H1 (cell line): Measurements from ENCODE around the gene ZNF69. TPM values are rescaled to one million over a fixed set of nuclear protein-coding genes. Genes with fewer than 3 reads are reported as not detected.

Experiments used
- CTCF ChIA-PET: fragments of 300-600 bp; sonication (Branson Sonifier 250); formaldehyde crosslinking; loops from one replicate; lab custom pipeline; 2021; ENCODE audit not compliant: partially characterized antibody; lab: Charles Lee
- POLR2A ChIA-PET: fragments of 300-600 bp; sonication (Branson Sonifier 250); formaldehyde crosslinking; loops from one replicate; lab custom pipeline; 2021; ENCODE audit warnings: inconsistent platforms; ENCODE audit not compliant: partially characterized antibody; lab: Charles Lee
- DNase-seq, 2 experiments: peaks; one replicate each; pipeline versions ENCODE4 v3.0.0 to v3.0.0-alpha.2; 2010 to 2022; ENCODE audit warnings: low spot score in 2 of 2, low read depth in 1 of 2, mixed read lengths in 1 of 2
- FAIRE-seq: peaks from 2 replicates; lab custom pipeline; 2011; peaks lifted over from hg19 to GRCh38; lab: Jason Lieb, UNC
- H2AFZ ChIP-seq: 2 replicates; pipeline ENCODE4 v1.8.1; 2012; ENCODE audit warnings: low read length, inconsistent platforms
- H2AK5ac ChIP-seq: 2 replicates; pipeline ENCODE4 v1.6.1; 2013; ENCODE audit warnings: low read depth, low read length
- H2BK120ac ChIP-seq: replicated peaks from 2 replicates; pipeline ENCODE3; 2013; ENCODE audit warnings: low read depth, low read length, inconsistent platforms
- H2BK12ac ChIP-seq: 2 replicates; pipeline ENCODE4 v1.6.1; 2013; ENCODE audit warnings: low read depth, low read length
- H2BK15ac ChIP-seq: 2 replicates; pipeline ENCODE4 v1.6.1; 2013; ENCODE audit warnings: low read length
- H2BK20ac ChIP-seq: 2 replicates; pipeline ENCODE4 v1.6.1; 2013; ENCODE audit warnings: low read length
- H2BK5ac ChIP-seq: 2 replicates; pipeline ENCODE4 v1.6.1; 2013; ENCODE audit warnings: low read depth, low read length
- H3K14ac ChIP-seq: 2 replicates; pipeline ENCODE4 v1.6.1; 2013; ENCODE audit warnings: inconsistent platforms; ENCODE audit not compliant: insufficient read length
- H3K18ac ChIP-seq: 2 replicates; pipeline ENCODE4 v1.6.1; 2013; ENCODE audit warnings: low read length; ENCODE audit errors: extremely low read depth
- H3K23ac ChIP-seq: 2 replicates; pipeline ENCODE4 v1.6.1; 2013; ENCODE audit warnings: inconsistent platforms; ENCODE audit not compliant: insufficient read length
- H3K23me2 ChIP-seq: 2 replicates; pipeline ENCODE4 v1.6.1; 2013; ENCODE audit warnings: low read depth, low read length
- H3K27ac ChIP-seq: 2 replicates; pipeline ENCODE4 v1.6.1; 2011; ENCODE audit warnings: low read depth, low read length, inconsistent platforms
- H3K27me3 ChIP-seq, 4 experiments: replicated peaks in 1 of 4; 1 replicate in 1 of 4; 2 replicates in 3 of 4; pipeline versions ENCODE4 v1.6.1 to v1.8.1; 2011 to 2013; ENCODE audit warnings: low read length in 3 of 4, mild to moderate bottlenecking in 3 of 4, inconsistent platforms in 2 of 4, mixed read lengths in 2 of 4, moderate library complexity in 1 of 4; ENCODE audit not compliant: control insufficient read depth in 3 of 4, insufficient read depth in 3 of 4; ENCODE audit errors: extremely low read depth in 1 of 4
- H3K36me3 ChIP-seq, 4 experiments: 2 replicates each; pipeline versions ENCODE4 v1.6.1 to v1.8.1; 2011 to 2013; ENCODE audit warnings: mild to moderate bottlenecking in 4 of 4, low read length in 3 of 4, moderate library complexity in 2 of 4, control low read depth in 1 of 4, inconsistent platforms in 1 of 4; ENCODE audit not compliant: insufficient read depth in 4 of 4, control insufficient read depth in 2 of 4
- H3K4ac ChIP-seq: replicated peaks from 2 replicates; pipeline ENCODE3; 2013; ENCODE audit warnings: low read length, low read depth, mixed read lengths, inconsistent platforms; ENCODE audit not compliant: insufficient read length
- H3K4me1 ChIP-seq, 4 experiments: replicated peaks in 1 of 4; 1 replicate in 1 of 4; 2 replicates in 3 of 4; pipeline versions ENCODE4 v1.6.1 to v1.8.1; 2011 to 2013; ENCODE audit warnings: low read length in 3 of 4, inconsistent platforms in 2 of 4, mixed read lengths in 1 of 4; ENCODE audit not compliant: insufficient read depth in 4 of 4, control insufficient read depth in 3 of 4
- H3K4me2 ChIP-seq, 2 experiments: 2 replicates each; pipeline versions ENCODE4 v1.6.1 to v1.8.1; 2011 to 2013; ENCODE audit warnings: low read depth in 2 of 2, low read length in 2 of 2, control low read depth in 1 of 2, inconsistent platforms in 1 of 2, mild to moderate bottlenecking in 1 of 2; ENCODE audit not compliant: insufficient read depth in 1 of 2
- H3K4me3 ChIP-seq, 4 experiments: fragments of 200-600, 300-600 bp in 1 of 4; sonication (generic), shearing (Covaris generic), sonication (Bioruptor Twin) in 1 of 4; 2 replicates each; pipeline versions ENCODE4 v1.5.1 to v1.8.1; 2011 to 2016; ENCODE audit warnings: low read length in 4 of 4, low read depth in 3 of 4, control low read depth in 2 of 4, inconsistent platforms in 2 of 4, mild to moderate bottlenecking in 2 of 4, mixed read lengths in 1 of 4, moderate library complexity in 1 of 4; ENCODE audit not compliant: insufficient read depth in 2 of 4; ENCODE audit errors: extremely low read depth in 1 of 4
- H3K56ac ChIP-seq: replicated peaks from 2 replicates; pipeline ENCODE3; 2013; ENCODE audit warnings: low read depth, mild to moderate bottlenecking, mixed read lengths, low read length, inconsistent platforms; ENCODE audit not compliant: insufficient read length
- H3K79me1 ChIP-seq: 2 replicates; pipeline ENCODE4 v1.6.1; 2013; ENCODE audit warnings: low read depth, low read length, control low read depth
- H3K79me2 ChIP-seq, 2 experiments: 2 replicates each; pipeline versions ENCODE4 v1.6.1 to v1.8.1; 2012 to 2013; ENCODE audit warnings: low read length in 2 of 2, mild to moderate bottlenecking in 2 of 2, inconsistent platforms in 1 of 2; ENCODE audit not compliant: insufficient read depth in 2 of 2, control insufficient read depth in 1 of 2
- H3K9ac ChIP-seq, 4 experiments: replicated peaks in 1 of 4; 1 replicate in 1 of 4; 2 replicates in 3 of 4; pipeline versions ENCODE4 v1.6.1 to v1.8.1; 2011 to 2013; ENCODE audit warnings: low read depth in 3 of 4, low read length in 3 of 4, control low read depth in 2 of 4, mild to moderate bottlenecking in 2 of 4, moderate library complexity in 2 of 4, inconsistent platforms in 1 of 4; ENCODE audit errors: extremely low read depth in 1 of 4
- H3K9me3 ChIP-seq, 2 experiments: 2 replicates each; pipeline versions ENCODE4 v1.6.1 to v1.8.1; 2012 to 2013; ENCODE audit warnings: mild to moderate bottlenecking in 2 of 2, moderate library complexity in 2 of 2, control low read depth in 1 of 2, inconsistent platforms in 1 of 2, low read depth in 1 of 2, low read length in 1 of 2, mixed read lengths in 1 of 2; ENCODE audit not compliant: insufficient read depth in 2 of 2
- H4K20me1 ChIP-seq, 2 experiments: replicated peaks in 1 of 2; 2 replicates each; pipeline versions ENCODE3 to v1.8.1; 2011 to 2013; ENCODE audit warnings: inconsistent platforms in 2 of 2, low read length in 2 of 2, mild to moderate bottlenecking in 1 of 2; ENCODE audit not compliant: insufficient read depth in 2 of 2, control insufficient read depth in 1 of 2
- H4K5ac ChIP-seq: 2 replicates; pipeline ENCODE4 v1.6.1; 2013; ENCODE audit warnings: low read length, low read depth, mixed read lengths, inconsistent platforms; ENCODE audit not compliant: insufficient read length
- H4K8ac ChIP-seq: 2 replicates; pipeline ENCODE4 v1.8.0; 2013; ENCODE audit warnings: mild to moderate bottlenecking, moderate library complexity, low read length, inconsistent platforms; ENCODE audit not compliant: insufficient read depth; ENCODE audit errors: extremely low read depth
- H4K91ac ChIP-seq: replicated peaks from 2 replicates; pipeline ENCODE3; 2013; ENCODE audit warnings: low read length, mixed read lengths, inconsistent platforms; ENCODE audit not compliant: insufficient read length
- BRCA1 ChIP-seq: IDR thresholded peaks from 2 replicates; pipeline ENCODE4 v1.6.1; 2012; ENCODE audit warnings: low read depth, low read length, improper control_type of control experiment
- GABPA ChIP-seq: IDR thresholded peaks from 2 replicates; pipeline ENCODE4 v1.6.1; 2011; ENCODE audit warnings: mild to moderate bottlenecking, low read length, moderate library complexity, borderline replicate concordance; ENCODE audit not compliant: insufficient read depth
- NANOG ChIP-seq: IDR thresholded peaks from 2 replicates; pipeline ENCODE4 v1.6.1; 2011; ENCODE audit warnings: low read length, low read depth, mild to moderate bottlenecking, inconsistent platforms; ENCODE audit not compliant: insufficient read depth, poor library complexity, severe bottlenecking
- SP1 ChIP-seq: IDR thresholded peaks from 2 replicates; pipeline ENCODE4 v1.6.1; 2011; ENCODE audit warnings: low read depth, low read length
- TEAD4 ChIP-seq: IDR thresholded peaks from 2 replicates; pipeline ENCODE4 v1.6.1; 2012; ENCODE audit warnings: low read depth, low read length, inconsistent platforms, mixed read lengths
- WGBS, 2 experiments: shearing (Covaris generic) in 1 of 2; methylation state at CpG; one replicate each; pipeline versions ENCODE4 v1.1.6 to v1.1.7; 2013 to 2015; ENCODE audit warnings: low lambda C conversion rate in 2 of 2, mixed read lengths in 2 of 2, inconsistent platforms in 1 of 2, low coverage in 1 of 2, missing lambda C conversion rate in 1 of 2; ENCODE audit not compliant: insufficient replicate concordance in 2 of 2, insufficient coverage in 1 of 2, insufficient read length in 1 of 2; ENCODE audit errors: extremely low coverage in 1 of 2, missing lambda C conversion rate in 1 of 2; 5-methylcytosine and 5-hydroxymethylcytosine counted together
- polyA plus RNA-seq, 7 experiments: library from polyadenylated mRNA; depleted of rRNA in 3 of 7; stranded (reverse) in 5 of 7; unstranded in 2 of 7; fragments of >200 nt in 5 of 7; fragments of 200-250 nt in 2 of 7; gene quantifications; 1 replicate in 5 of 7; 2 replicates in 1 of 7; 4 replicates in 1 of 7; pipeline versions ENCODE4 v1.2.1 to v1.2.3, GENCODE V29; 2011 to 2013; ENCODE audit warnings: missing spikeins in 2 of 7, mixed read lengths in 2 of 7
- total RNA-seq: library from RNA; stranded (reverse); fragmentation: NEBNext Ultra II Directional; extraction: Animal tissue kit (Norgen Biotek cat#: 25700); gene quantifications from 2 replicates; pipeline ENCODE4 v1.2.1, GENCODE V29; 2021
- TF ChIP-seq, protein P1 (sequence below): IDR thresholded peaks from 2 replicates; pipeline ENCODE4 v1.6.1; 2011; ENCODE audit warnings: low read depth, mild to moderate bottlenecking, low read length; ENCODE audit not compliant: insufficient read depth
- TF ChIP-seq, protein P2 (sequence below), 3 experiments: IDR thresholded peaks; 1 replicate in 2 of 3; 2 replicates in 1 of 3; pipeline versions ENCODE4 v1.5.1 to v1.6.1; 2011; ENCODE audit warnings: low read length in 3 of 3, mild to moderate bottlenecking in 3 of 3, inconsistent platforms in 2 of 3, low read depth in 1 of 3, moderate library complexity in 1 of 3; ENCODE audit not compliant: insufficient read depth in 1 of 3; ENCODE audit errors: control extremely low read depth in 1 of 3

The ZNF69 gene
- total and polyA plus RNA-seq, 2 of the 8 experiments (the other 6 are each of a cell fraction or from before 2014, with no cell fraction given), result 5.6 to 22.8 TPM

DNA sequence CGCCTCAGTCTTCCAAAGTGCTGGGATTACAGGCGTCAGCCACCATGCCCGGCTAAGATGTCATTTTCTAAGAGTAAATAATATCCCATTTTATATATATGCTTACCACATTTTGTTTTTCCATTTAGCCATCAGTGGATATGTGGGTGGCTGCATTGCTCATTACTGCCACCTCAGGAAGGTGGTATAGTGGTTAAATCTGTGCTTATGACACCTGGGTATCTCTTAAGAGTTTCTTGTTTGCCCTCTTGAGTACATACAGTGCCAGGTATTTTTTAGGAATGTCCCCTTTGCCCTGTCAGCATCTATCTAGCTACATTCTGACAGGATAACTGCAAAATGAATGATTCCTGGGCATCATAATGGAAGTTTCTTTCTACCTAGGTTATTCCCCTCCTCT lies 14.6 kb downstream of the ZNF69 start:
- Histone ChIP-seq H2AFZ (no peak overlapping the region), H4K8ac (no peak overlapping the region), H3K9ac (no peak overlapping the region), H3K4me1 (no peaks in the 10 kb centered on the region), H4K20me1 (no peaks in the 10 kb centered on the region), H2BK12ac (no peak overlapping the region), H3K56ac (no peak overlapping the region), H3K36me3 (peaks cover 6 to 65% (median 33%) of the 10 kb centered on the region in 4 experiments)
- TF ChIP-seq, protein P1, sequence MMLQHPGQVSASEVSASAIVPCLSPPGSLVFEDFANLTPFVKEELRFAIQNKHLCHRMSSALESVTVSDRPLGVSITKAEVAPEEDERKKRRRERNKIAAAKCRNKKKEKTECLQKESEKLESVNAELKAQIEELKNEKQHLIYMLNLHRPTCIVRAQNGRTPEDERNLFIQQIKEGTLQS, result no peak
- TF ChIP-seq, protein P2, sequence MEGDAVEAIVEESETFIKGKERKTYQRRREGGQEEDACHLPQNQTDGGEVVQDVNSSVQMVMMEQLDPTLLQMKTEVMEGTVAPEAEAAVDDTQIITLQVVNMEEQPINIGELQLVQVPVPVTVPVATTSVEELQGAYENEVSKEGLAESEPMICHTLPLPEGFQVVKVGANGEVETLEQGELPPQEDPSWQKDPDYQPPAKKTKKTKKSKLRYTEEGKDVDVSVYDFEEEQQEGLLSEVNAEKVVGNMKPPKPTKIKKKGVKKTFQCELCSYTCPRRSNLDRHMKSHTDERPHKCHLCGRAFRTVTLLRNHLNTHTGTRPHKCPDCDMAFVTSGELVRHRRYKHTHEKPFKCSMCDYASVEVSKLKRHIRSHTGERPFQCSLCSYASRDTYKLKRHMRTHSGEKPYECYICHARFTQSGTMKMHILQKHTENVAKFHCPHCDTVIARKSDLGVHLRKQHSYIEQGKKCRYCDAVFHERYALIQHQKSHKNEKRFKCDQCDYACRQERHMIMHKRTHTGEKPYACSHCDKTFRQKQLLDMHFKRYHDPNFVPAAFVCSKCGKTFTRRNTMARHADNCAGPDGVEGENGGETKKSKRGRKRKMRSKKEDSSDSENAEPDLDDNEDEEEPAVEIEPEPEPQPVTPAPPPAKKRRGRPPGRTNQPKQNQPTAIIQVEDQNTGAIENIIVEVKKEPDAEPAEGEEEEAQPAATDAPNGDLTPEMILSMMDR (IDR thresholded peaks at IDR 0.05; ENCODE audit: control extremely low read depth in 1 of 3, insufficient read depth in 1 of 3, low read depth in 1 of 3, low read length in 3 of 3), result no peak
- TF ChIP-seq BRCA1 (no peak), SP1 (no peak), GABPA (no peak), TEAD4 (no peak), NANOG (no peak)
- TF ChIP-seq, all 59 proteins: peak for 0
- Histone ChIP-seq H3K14ac (no peak overlapping the region), H3K9me3 (peaks cover 62 to 82% of the 10 kb centered on the region in 2 experiments), H3K23ac (no peak overlapping the region), H3K79me1 (no peaks in the 10 kb centered on the region), H3K18ac (no peak overlapping the region), H3K27ac (no peak overlapping the region), H3K79me2 (peaks cover 0 to 2% of the 10 kb centered on the region in 2 experiments; a peak in 1 of 4 replicates), H2AK5ac (no peak overlapping the region), H2BK15ac (no peak overlapping the region), H2BK120ac (no peak overlapping the region), H4K91ac (no peak overlapping the region), H2BK5ac (no peak overlapping the region), H4K5ac (no peak overlapping the region), H3K4me2 (no peak overlapping the region), H3K4ac (no peak overlapping the region), H3K23me2 (no peaks in the 10 kb centered on the region), H2BK20ac (no peak overlapping the region), H3K27me3 (no peaks in the 10 kb centered on the region), H3K4me3 (no peak overlapping the region)
- ChIA-PET POLR2A (no interaction called here), CTCF (no interaction called here)
- no peak for FAIRE-seq
- DNase-seq, result no peak
- WGBS, 2 experiments, result 90% methylated on average over 3 of the region's 3 CpGs; no CpG with 5 or more reads in 1 of the 2 experiments
